MM.1S (cell line): Measurements from ENCODE around the gene RPS6KA2.

Source experiments
- DNase-seq: peaks from one replicate; pipeline ENCODE4 v3.0.0-alpha.2; 2015
- H2AFZ ChIP-seq: fragments of 300-600 bp; sonication (generic); 2 replicates; pipeline ENCODE4 v1.6.0; 2016; ENCODE audit warnings: antibody characterized with exemption, low read length
- H3F3A ChIP-seq: fragments of 300-600 bp; sonication (generic); 2 replicates; pipeline ENCODE4 v1.6.1; 2016; ENCODE audit warnings: mild to moderate bottlenecking, antibody characterized with exemption, low read length, moderate library complexity, mixed read lengths; ENCODE audit not compliant: insufficient read depth
- H3K27ac ChIP-seq: fragments of 300-600 bp; sonication (generic); 2 replicates; pipeline ENCODE4 v1.5.1; 2016; ENCODE audit warnings: mild to moderate bottlenecking, low read length
- H3K27me3 ChIP-seq: fragments of 300-600 bp; sonication (generic); replicated peaks from 2 replicates; pipeline ENCODE4 v1.6.0; 2016; ENCODE audit warnings: low read length; ENCODE audit not compliant: insufficient read depth
- H3K36me3 ChIP-seq: fragments of 300-600 bp; sonication (generic); replicated peaks from 2 replicates; pipeline ENCODE4 v1.6.1; 2016; ENCODE audit warnings: mild to moderate bottlenecking, low read length, mixed read lengths; ENCODE audit not compliant: insufficient read depth
- H3K4me1 ChIP-seq: fragments of 300-600 bp; sonication (generic); 2 replicates; pipeline ENCODE4 v1.6.1; 2016; ENCODE audit warnings: low read length, mixed read lengths
- H3K4me2 ChIP-seq: fragments of 300-600 bp; sonication (generic); 2 replicates; pipeline ENCODE4 v1.6.0; 2016; ENCODE audit warnings: low read depth, low read length
- H3K4me3 ChIP-seq: fragments of 300-600 bp; sonication (generic); 2 replicates; pipeline ENCODE4 v1.5.1; 2016; ENCODE audit warnings: low read length, mixed read lengths
- H3K79me2 ChIP-seq: fragments of 300-600 bp; sonication (generic); 2 replicates; pipeline ENCODE4 v1.6.1; 2016; ENCODE audit warnings: mixed run types, low read length, mixed read lengths
- H3K9ac ChIP-seq: fragments of 300-600 bp; sonication (generic); 2 replicates; pipeline ENCODE4 v1.6.1; 2016; ENCODE audit warnings: low read length, mixed read lengths
- H3K9me2 ChIP-seq: fragments of 300-600 bp; sonication (generic); replicated peaks from 2 replicates; pipeline ENCODE4 v1.6.1; 2016; ENCODE audit warnings: mild to moderate bottlenecking, low read length, mixed read lengths; ENCODE audit not compliant: insufficient read depth
- H3K9me3 ChIP-seq: fragments of 300-600 bp; sonication (generic); replicated peaks from 2 replicates; pipeline ENCODE4 v1.6.1; 2016; ENCODE audit warnings: mild to moderate bottlenecking, low read length, mixed read lengths; ENCODE audit not compliant: insufficient read depth
- H4K20me1 ChIP-seq: fragments of 300-600 bp; sonication (generic); 2 replicates; pipeline ENCODE4 v1.6.1; 2016; ENCODE audit warnings: mild to moderate bottlenecking, low read length, moderate library complexity, mixed read lengths; ENCODE audit not compliant: insufficient read depth
- CTCF ChIP-seq: fragments of 300-600 bp; sonication (generic); IDR thresholded peaks from 2 replicates; pipeline ENCODE4 v1.5.1; 2016; ENCODE audit warnings: antibody characterized with exemption, low read length, mixed read lengths
- EZH2 ChIP-seq: fragments of 300-600 bp; sonication (generic); optimal IDR thresholded peaks from 2 replicates; pipeline ENCODE3; 2017; ENCODE audit warnings: low read depth, mild to moderate bottlenecking, antibody characterized with exemption, low read length, mixed read lengths
- EZH2phosphoT487 ChIP-seq: fragments of 300-600 bp; sonication (generic); IDR thresholded peaks from 2 replicates; pipeline ENCODE4 v1.6.1; 2018; ENCODE audit warnings: antibody characterized with exemption, low read length

RPS6KA2 gene

GRCh38 chr6:166572370-166573261, 54.4 kb downstream of the RPS6KA2 start:
- H3K36me3 ChIP-seq = no peaks in the 10 kb centered on the region
- no peaks in the 10 kb centered on the region for H3K4me1 ChIP-seq
- no peaks in the 10 kb centered on the region for H3K9me2 ChIP-seq
- no peak overlapping the region for H3K4me3 ChIP-seq
- TF ChIP-seq CTCF (no peak), EZH2phosphoT487 (no peak), EZH2 (no peak)
- H4K20me1 ChIP-seq = no peaks in the 10 kb centered on the region
- H3K27me3 ChIP-seq = no peaks in the 10 kb centered on the region
- no peak overlapping the region for H2AFZ ChIP-seq
- no peaks in the 10 kb centered on the region for H3K9me3 ChIP-seq
- no peak for DNase-seq
- no peak overlapping the region for H3K27ac ChIP-seq
- H3K4me2 ChIP-seq = no peak overlapping the region
- H3F3A ChIP-seq = no peaks in the 10 kb centered on the region
- H3K79me2 ChIP-seq = no peaks in the 10 kb centered on the region
- H3K9ac ChIP-seq = no peak overlapping the region

GRCh38 chr6:166570929-166571713, 55.9 kb downstream of the RPS6KA2 start:
- no peaks in the 10 kb centered on the region for H3K9me2 ChIP-seq
- no peak overlapping the region for H3K27ac ChIP-seq
- no peak overlapping the region for H2AFZ ChIP-seq
- no peak overlapping the region for H3K9ac ChIP-seq
- H4K20me1 ChIP-seq = no peaks in the 10 kb centered on the region
- H3K27me3 ChIP-seq = no peaks in the 10 kb centered on the region
- no peaks in the 10 kb centered on the region for H3K79me2 ChIP-seq
- DNase-seq = no peak
- no peaks in the 10 kb centered on the region for H3K9me3 ChIP-seq
- no peaks in the 10 kb centered on the region for H3K4me1 ChIP-seq
- no peak overlapping the region for H3K4me3 ChIP-seq
- H3F3A ChIP-seq = no peaks in the 10 kb centered on the region
- no peak overlapping the region for H3K4me2 ChIP-seq
- no peak for TF ChIP-seq CTCF
- no peak for TF ChIP-seq EZH2
- TF ChIP-seq EZH2phosphoT487 = no peak
- no peaks in the 10 kb centered on the region for H3K36me3 ChIP-seq

- Histone ChIP-seq H3K27ac (no peak overlapping the region), H3K27me3 (no peaks in the 10 kb centered on the region), H3K4me3 (no peak overlapping the region), H3K4me2 (no peak overlapping the region), H3K36me3 (no peaks in the 10 kb centered on the region), H2AFZ (no peak overlapping the region), H3K9me2 (no peaks in the 10 kb centered on the region), H3K4me1 (no peaks in the 10 kb centered on the region), H3F3A (no peaks in the 10 kb centered on the region), H3K79me2 (no peaks in the 10 kb centered on the region), H4K20me1 (no peaks in the 10 kb centered on the region), H3K9ac (no peak overlapping the region), H3K9me3 (no peaks in the 10 kb centered on the region)
- DNase-seq = no peak
- TF ChIP-seq EZH2phosphoT487 (no peak), CTCF (no peak), EZH2 (no peak)
Measured at GRCh38 chr6:166569206-166569605, 57.8 kb downstream of the RPS6KA2 start.
